GM08714 (cell line): Measurements from ENCODE around the gene PADI1.

Experiments used
- H3K4me3 ChIP-seq: fragments of 200-500 bp; sonication (Bioruptor generic); 2 replicates; pipeline ENCODE4 v1.5.1; 2014; ENCODE audit warnings: mild to moderate bottlenecking, low read length, inconsistent platforms
- ZNF274 ChIP-seq: IDR thresholded peaks from 2 replicates; pipeline ENCODE4 v1.6.1; 2012; ENCODE audit warnings: mild to moderate bottlenecking, low read depth, low read length

The PADI1 gene

GRCh38 chr1:17198476-17199258 lies 6.3 kb upstream of the PADI1 start:
- no peak for TF ChIP-seq ZNF274

GRCh38 chr1:17199267-17200044 lies 5.5 kb upstream of the PADI1 start:
- TF ChIP-seq ZNF274: no peak

More at GRCh38 chr1:17198476-17199258, 6.3 kb upstream of the PADI1 start:
- no peak overlapping the region for H3K4me3 ChIP-seq

GRCh38 chr1:17200246-17200645 lies 4.7 kb upstream of the PADI1 start:
- TF ChIP-seq ZNF274: no peak
- no peak overlapping the region for H3K4me3 ChIP-seq

More at GRCh38 chr1:17199267-17200044, 5.5 kb upstream of the PADI1 start:
- no peak overlapping the region for H3K4me3 ChIP-seq

GRCh38 chr1:17200756-17201155 lies 4.2 kb upstream of the PADI1 start:
- TF ChIP-seq ZNF274: no peak
- H3K4me3 ChIP-seq: no peak overlapping the region

- TF ChIP-seq ZNF274: no peak
- no peak overlapping the region for H3K4me3 ChIP-seq
Measured at GRCh38 chr1:17201201-17202021, 3.5 kb upstream of the PADI1 start.

- no peak overlapping the region for H3K4me3 ChIP-seq
- TF ChIP-seq ZNF274: no peak
Measured at GRCh38 chr1:17205652-17206051, 724 bp downstream of the PADI1 start.

- TF ChIP-seq ZNF274: no peak
- H3K4me3 ChIP-seq: no peak overlapping the region
Measured at GRCh38 chr1:17206196-17206595, 1.3 kb downstream of the PADI1 start.

- no peak for TF ChIP-seq ZNF274
Measured at GRCh38 chr1:17207046-17207445, 2.1 kb downstream of the PADI1 start.

GRCh38 chr1:17207540-17207939 lies 2.6 kb downstream of the PADI1 start:
- TF ChIP-seq ZNF274: no peak
- H3K4me3 ChIP-seq: no peak overlapping the region

More at GRCh38 chr1:17207046-17207445, 2.1 kb downstream of the PADI1 start:
- H3K4me3 ChIP-seq: no peak overlapping the region

- H3K4me3 ChIP-seq: no peak overlapping the region
- no peak for TF ChIP-seq ZNF274
Measured at GRCh38 chr1:17207966-17208418, 3.1 kb downstream of the PADI1 start.

GRCh38 chr1:17208546-17208945 lies 3.6 kb downstream of the PADI1 start:
- no peak overlapping the region for H3K4me3 ChIP-seq

GRCh38 chr1:17209430-17209829 lies 4.5 kb downstream of the PADI1 start:
- H3K4me3 ChIP-seq: no peak overlapping the region
- no peak for TF ChIP-seq ZNF274

More at GRCh38 chr1:17208546-17208945, 3.6 kb downstream of the PADI1 start:
- TF ChIP-seq ZNF274: no peak

- TF ChIP-seq ZNF274: no peak
Measured at GRCh38 chr1:17210176-17210575, 5.2 kb downstream of the PADI1 start.

GRCh38 chr1:17211377-17211776 lies 6.4 kb downstream of the PADI1 start:
- no peak overlapping the region for H3K4me3 ChIP-seq
- TF ChIP-seq ZNF274: no peak

More at GRCh38 chr1:17210176-17210575, 5.2 kb downstream of the PADI1 start:
- H3K4me3 ChIP-seq: no peak overlapping the region
